ENCODE data around the gene PGM2L1.
"Not testable (repeated sequence)": the region's sequence is repeated elsewhere in the genome, so short reads cannot be mapped to it uniquely, and the experiment has no call there.

PGM2L1 gene

DNA sequence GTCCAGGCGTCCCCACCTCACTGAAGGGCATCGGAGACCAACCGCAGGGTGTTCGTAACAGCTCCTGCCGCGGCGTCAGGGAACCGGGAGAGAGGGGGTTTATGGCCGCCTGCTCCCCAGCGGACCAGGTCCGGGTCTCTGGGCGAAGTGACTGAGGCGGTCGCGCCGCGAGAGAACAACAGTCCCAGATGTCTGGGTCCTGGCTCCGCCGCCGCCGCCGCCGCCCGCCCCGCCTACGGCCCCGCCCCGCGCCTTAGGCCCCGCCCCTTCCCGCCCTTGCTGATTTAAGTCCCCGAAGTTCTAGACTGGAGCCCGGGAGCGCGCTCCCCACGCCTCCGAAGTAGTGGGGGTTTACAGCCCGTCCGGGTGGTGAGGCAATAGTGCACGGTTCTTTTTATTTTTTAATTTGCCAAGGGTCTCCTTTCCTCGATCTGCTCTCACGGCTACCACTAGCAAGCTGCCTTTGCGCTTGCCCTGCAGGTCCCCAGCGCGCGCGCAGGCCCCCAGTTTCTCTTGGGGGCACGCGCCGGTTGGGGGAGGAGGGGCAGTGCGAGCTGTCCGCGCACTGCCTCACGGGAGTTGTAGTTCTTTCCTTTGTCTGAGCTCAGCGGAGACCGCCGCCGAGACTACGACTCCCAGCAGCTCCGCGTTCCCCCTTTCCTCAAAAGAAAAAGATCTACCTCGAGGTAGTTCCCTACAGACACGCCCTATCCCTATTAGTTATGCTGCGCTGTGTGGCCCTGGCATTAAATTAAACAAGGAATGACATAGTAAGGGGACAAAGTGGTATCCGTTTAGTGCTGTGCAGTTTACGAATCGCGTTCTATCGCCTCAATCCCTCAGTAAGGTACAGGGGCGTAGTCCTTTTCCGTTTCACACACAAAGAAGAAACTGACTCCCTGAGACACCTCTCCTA is at the start of gene PGM2L1:
Gene PGM2L1, minus strand, starts transcription at position 190 of the 916 bp plus-strand sequence. CDS start 272 bp downstream, outside the sequence.
- peak; percentile 88 to 89 (median 88) for DNase-seq (ENCODE audit: low read depth in 3 of 3)

GRCh38 chr11:74447720-74448119 is 49.5 kb upstream of the PGM2L1 start:
- DNase-seq (ENCODE audit: low read depth in 3 of 3) = no peak

- no peak for DNase-seq (ENCODE audit: low read depth in 3 of 3)
Observed at GRCh38 chr11:74446532-74446938, 48.3 kb upstream of the PGM2L1 start.

DNA sequence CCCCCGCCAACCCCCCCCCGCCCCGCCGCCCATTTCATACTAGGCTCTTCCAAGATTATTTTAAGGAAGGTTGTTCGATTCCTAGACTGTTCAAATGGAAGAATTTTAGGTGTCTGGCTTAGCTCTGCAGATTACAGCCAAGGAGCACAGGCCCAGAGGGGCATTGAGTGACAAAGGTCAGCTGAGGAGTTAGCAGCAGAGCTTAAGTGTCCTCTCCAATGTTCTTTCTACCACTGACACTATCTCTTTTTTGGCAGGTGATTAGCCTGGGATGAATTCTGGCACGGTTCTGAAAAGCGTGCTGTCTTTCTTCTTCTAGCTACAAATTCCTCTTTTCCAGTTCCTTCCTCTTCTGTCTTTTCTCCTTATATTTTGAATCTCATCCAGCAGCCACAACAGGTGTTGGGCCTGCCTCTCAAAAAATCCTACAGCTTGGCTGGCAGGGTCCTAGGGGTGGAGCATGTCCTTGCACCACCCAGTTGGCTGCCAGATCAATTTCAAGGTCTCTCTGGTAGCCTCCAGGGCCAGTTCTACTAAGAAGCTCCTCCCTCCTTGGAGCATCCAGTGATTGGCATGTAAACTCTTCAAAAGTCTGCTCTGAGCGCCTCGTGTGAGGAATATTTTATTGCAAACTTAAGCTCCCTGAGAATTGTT is 46.1 kb upstream of the PGM2L1 start:
- no peak for DNase-seq (ENCODE audit: low read depth in 3 of 3)

- DNase-seq (ENCODE audit: low read depth in 3 of 3) = no peak
Observed at GRCh38 chr11:74443071-74443864, 45.0 kb upstream of the PGM2L1 start.

DNA sequence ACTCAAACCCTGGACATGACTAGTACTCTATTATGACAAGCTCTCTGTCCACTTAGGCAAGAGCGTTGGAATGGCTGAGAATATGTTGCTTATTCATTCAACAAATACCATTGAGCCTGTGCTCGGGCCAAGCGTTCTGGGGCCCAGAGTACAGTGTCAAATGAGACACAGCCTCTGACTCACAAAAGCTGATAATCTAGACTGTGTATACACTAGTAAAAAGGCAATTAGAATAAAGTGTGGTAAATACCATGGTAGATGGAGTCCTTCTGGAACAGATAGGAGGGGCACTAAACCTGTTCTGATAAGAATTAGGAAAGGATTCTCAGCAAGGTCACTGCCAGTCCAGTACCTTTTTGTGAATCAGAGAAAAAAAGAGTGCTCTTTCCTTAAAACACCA is 44.4 kb upstream of the PGM2L1 start:
- no peak for DNase-seq (ENCODE audit: low read depth in 3 of 3)

GRCh38 chr11:74438681-74439080 is 40.4 kb upstream of the PGM2L1 start:
- no peak for DNase-seq (ENCODE audit: low read depth in 3 of 3)

DNA sequence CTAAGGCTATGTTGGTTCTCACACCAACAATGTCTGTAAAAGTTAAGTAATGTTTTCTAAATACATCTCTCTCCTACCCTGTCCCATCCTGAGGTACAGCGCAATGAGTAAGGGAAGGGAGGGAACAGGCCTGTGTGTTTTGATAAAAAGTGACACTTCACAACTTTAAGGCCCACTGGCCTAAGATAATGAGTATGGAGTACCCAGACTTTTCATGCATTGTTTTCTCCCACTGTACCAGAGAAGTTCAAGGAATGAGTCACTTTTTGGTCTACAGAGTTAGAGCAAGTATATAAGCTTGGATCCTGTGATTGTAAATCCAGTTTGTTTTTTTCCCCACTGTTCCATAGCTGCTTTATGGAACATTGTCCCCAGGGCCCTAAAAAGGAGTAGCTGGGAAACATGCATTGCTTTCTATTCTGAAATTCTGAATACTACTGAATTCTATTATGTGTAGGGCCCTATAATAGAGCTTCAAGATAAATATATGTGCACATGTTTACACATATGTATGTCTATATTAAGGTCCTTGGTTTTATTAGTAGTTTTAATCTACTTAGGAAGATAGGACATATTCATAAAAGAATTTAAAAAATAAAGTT is 39.3 kb upstream of the PGM2L1 start:
- no peak for DNase-seq (ENCODE audit: low read depth in 3 of 3)

- DNase-seq (ENCODE audit: low read depth in 3 of 3) = no peak
Observed at GRCh38 chr11:74434528-74434927, 36.3 kb upstream of the PGM2L1 start.

GRCh38 chr11:74429205-74429604 is 31.0 kb upstream of the PGM2L1 start:
- DNase-seq (ENCODE audit: low read depth in 3 of 3) = no peak

GRCh38 chr11:74427384-74427886 is 29.2 kb upstream of the PGM2L1 start:
- DNase-seq (ENCODE audit: low read depth in 3 of 3) = no peak

DNA sequence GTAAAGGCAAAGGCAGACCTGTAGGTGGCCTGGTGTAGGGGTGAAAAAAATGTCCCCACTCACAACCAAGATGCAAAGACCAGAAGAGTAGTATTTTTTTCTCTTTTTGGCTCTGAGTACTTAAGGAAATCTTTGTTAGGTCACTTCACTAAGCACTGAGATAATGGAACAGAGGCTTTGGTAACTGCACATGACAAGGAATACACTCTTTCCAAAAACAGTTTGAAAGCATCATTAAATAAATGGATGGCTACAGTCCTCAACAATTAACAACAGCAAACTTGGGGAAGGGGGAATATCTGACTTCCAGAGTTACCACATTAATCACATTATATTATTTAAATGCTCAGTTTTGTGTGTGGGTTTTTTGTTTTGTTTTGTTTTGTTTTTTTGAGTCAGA is 26.9 kb upstream of the PGM2L1 start:
- DNase-seq (ENCODE audit: low read depth in 3 of 3) = no peak

GRCh38 chr11:74418509-74418895 is 20.3 kb upstream of the PGM2L1 start:
- DNase-seq (ENCODE audit: low read depth in 3 of 3) = no peak

GRCh38 chr11:74417860-74418508 is 19.8 kb upstream of the PGM2L1 start:
- DNase-seq (ENCODE audit: low read depth in 3 of 3) = no peak

DNA sequence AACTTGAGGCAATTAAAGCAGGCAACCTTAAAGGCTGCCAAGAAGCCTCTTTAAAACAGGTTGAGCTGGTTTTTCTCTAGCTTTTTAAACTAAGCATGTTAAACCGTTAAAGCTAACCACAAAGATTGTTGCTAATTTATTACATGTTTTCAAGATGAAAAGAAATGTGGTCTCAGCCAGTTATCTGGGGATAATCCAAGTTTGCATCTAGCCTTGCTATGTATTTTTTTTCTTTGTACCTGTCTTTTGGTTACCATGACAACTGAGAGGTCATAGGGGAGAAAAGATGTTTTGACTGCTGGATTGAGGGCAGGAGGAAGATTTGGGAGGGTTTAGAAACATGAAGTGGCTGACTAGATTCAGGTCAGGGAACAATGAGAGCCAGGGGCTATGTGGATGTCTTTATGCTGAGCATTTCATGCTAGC is 19.2 kb upstream of the PGM2L1 start:
- DNase-seq (ENCODE audit: low read depth in 3 of 3) = no peak

GRCh38 chr11:74416974-74417373 is 18.7 kb upstream of the PGM2L1 start:
- DNase-seq (ENCODE audit: low read depth in 3 of 3) = not testable (repeated sequence)

GRCh38 chr11:74412733-74413359 is 14.6 kb upstream of the PGM2L1 start:
- DNase-seq (ENCODE audit: low read depth in 3 of 3) = no peak

- no peak for DNase-seq (ENCODE audit: low read depth in 3 of 3)
Observed at GRCh38 chr11:74412321-74412720, 14.1 kb upstream of the PGM2L1 start.

DNA sequence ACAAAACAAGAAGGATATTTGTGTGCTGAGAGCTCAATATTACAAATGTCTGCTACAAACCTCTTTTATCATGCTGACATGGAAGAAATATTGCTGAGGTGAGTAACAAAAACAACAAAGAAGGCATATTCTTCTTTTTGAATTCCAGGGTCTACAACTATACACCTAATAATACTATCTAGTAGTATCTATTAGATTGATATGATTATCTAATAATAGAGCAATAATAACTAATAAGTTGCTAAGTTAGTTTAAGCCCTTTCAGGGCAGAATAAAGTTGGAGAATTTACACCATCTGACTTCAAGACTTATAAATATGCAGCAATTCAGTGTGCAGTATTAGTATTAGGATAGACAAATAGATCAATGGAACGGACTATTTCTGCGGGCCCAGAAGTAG is 11.4 kb upstream of the PGM2L1 start:
- no peak for DNase-seq (ENCODE audit: low read depth in 3 of 3)

- no peak for DNase-seq (ENCODE audit: low read depth in 3 of 3)
Observed at GRCh38 chr11:74403607-74404321, 5.5 kb upstream of the PGM2L1 start.

Measured in stimulated activated CD4-positive, alpha-beta T cell treated with anti-CD3 and anti-CD28 coated beads, TNF-alpha, amount 100 ng/mL, for 24 hours (primary cell).